HAP-1 (cell line): ENCODE results near the gene IL17A.

ENCODE experiments used
- DNase-seq, 2 experiments: peaks; one replicate each; pipeline ENCODE4 v3.0.0-alpha.2; 2016 to 2020; ENCODE audit warnings: low spot score in 2 of 2
- H3K27me3 ChIP-seq: fragments of 250-450 bp; sonication (Bioruptor Pico); 2 replicates; pipeline ENCODE4 v1.5.1; 2020; ENCODE audit warnings: low read depth, mild to moderate bottlenecking, moderate library complexity
- H3K36me3 ChIP-seq: fragments of 250-450 bp; sonication (Bioruptor Pico); replicated peaks from 2 replicates; pipeline ENCODE4 v1.5.1; 2020; ENCODE audit warnings: mild to moderate bottlenecking
- H3K4me1 ChIP-seq: fragments of 250-450 bp; sonication (Bioruptor Pico); 2 replicates; pipeline ENCODE4 v1.5.1; 2020; ENCODE audit warnings: mild to moderate bottlenecking
- H3K4me3 ChIP-seq: fragments of 250-450 bp; sonication (Bioruptor Pico); 2 replicates; pipeline ENCODE4 v1.5.1; 2020; ENCODE audit warnings: mild to moderate bottlenecking, moderate library complexity
- H3K9me3 ChIP-seq: fragments of 250-450 bp; sonication (Bioruptor Pico); 2 replicates; pipeline ENCODE4 v1.5.1; 2020; ENCODE audit warnings: mild to moderate bottlenecking, moderate library complexity
- in situ Hi-C: fragments of 300-500 bp; cut with MboI; formaldehyde crosslinking; loops from 3 replicates; pipeline ENCODE4 v1.14.3; 2020; ENCODE audit warnings: low sequenced_read_pairs, inconsistent platforms, mixed read lengths

The IL17A gene

DNA sequence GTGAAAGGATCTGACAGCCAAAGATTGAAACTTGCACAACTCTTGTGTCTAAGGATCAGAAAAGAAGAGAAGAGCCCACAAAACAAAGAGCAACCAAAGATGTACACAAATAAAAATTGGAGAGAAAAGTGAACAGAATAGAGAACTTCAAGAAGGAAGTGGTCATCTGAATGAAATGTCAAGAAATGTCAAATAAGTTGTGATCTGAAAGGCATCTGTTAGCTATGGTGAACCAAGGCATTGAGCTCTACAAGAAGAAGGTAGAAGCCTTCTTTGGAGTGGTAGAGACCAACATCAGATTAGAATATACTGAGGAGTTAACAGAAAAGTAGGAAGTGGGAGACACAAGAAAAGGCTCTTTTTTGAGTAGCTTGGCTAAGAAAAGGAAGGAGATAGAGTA, 29.6 kb downstream of the IL17A start:
- in situ Hi-C loops = no loop called here
- H3K4me3 ChIP-seq = no peak overlapping the region
- no peaks in the 10 kb centered on the region for H3K4me1 ChIP-seq
- no peaks in the 10 kb centered on the region for H3K9me3 ChIP-seq
- H3K36me3 ChIP-seq = no peaks in the 10 kb centered on the region
- DNase-seq = no peak
- H3K27me3 ChIP-seq = 0 out of 2 replicates have a peak, but pooled peaks cover under 1% of the 10 kb centered on the region

DNA sequence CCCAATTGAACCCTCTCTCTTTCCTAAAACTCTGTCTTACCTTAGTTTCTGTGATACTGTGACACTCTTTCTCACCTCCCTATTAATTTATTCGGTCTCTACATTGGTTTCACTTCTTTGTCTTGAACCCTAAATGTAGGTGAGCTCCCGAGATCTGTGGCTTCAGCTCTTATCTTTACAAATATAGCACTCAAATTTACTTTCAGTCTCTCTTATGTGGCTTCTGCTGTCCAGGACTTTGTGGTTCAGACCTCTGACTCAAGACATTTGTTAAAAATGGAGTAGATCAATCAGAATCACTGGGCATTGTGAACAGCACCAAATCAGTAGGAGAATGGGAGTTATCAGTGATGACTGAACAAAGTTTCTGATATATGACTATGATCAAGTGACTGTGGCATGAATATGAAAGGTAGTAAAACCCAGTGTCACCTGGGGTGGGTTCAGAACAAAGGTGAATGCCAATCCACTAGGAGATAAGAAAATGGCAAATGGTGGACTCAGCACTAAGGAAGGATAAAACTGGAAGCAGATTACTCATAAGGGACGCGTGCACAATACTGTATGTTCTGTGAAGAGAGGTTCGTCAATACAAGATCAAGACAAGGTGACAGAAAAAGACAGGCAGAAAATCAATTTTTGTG, 30.9 kb downstream of the IL17A start:
- Histone ChIP-seq H3K4me3 (no peak overlapping the region), H3K27me3 (0 out of 2 replicates have a peak, but pooled peaks cover 4% of the 10 kb centered on the region), H3K36me3 (no peaks in the 10 kb centered on the region), H3K4me1 (no peaks in the 10 kb centered on the region), H3K9me3 (no peaks in the 10 kb centered on the region)
- in situ Hi-C loops = no loop called here
- no peak for DNase-seq

DNA sequence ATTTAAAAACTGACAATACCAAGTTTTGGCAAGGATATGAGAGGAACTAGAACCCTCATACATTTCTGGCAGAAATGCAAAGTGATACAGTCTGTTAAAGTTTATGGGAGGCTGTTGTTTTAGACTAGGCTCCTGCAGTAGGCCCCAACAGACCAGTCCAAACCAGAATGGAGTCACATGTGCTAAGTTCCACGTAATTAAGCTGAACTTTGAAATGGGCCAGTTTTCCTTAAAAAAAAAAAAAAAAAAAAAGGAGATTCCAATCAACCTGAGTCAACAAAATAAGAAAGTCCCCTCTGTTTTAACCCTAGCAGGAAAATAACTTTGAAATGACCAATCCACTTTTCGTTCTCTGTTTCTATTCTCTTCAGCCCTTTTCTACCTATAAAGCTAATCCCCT, 31.6 kb downstream of the IL17A start:
- no peaks in the 10 kb centered on the region for H3K4me1 ChIP-seq
- DNase-seq = no peak
- in situ Hi-C loops = no loop called here
- no peak overlapping the region for H3K4me3 ChIP-seq
- 0 out of 2 replicates have a peak, but pooled peaks cover 4% of the 10 kb centered on the region for H3K27me3 ChIP-seq
- no peaks in the 10 kb centered on the region for H3K9me3 ChIP-seq
- no peaks in the 10 kb centered on the region for H3K36me3 ChIP-seq

DNA sequence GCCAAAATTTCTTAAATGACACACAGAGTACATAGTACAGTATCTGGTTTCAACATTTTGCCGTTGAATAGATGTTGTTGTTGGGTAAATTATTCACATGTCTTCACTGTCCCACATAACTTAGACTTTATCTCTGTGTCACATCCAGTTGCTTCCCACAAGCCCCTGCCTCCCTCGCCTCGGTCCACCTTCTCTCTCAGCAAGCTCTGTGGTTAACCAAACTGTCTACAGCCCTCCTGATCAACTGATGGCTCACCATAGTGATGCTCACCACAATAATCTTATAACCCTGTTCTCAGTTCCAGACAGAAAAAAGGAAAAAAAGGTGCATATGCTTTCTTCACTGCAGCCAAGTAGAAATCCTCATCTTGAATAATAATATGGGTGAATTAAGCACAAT, 35.1 kb downstream of the IL17A start:
- no peak for DNase-seq
- Histone ChIP-seq H3K36me3 (no peaks in the 10 kb centered on the region), H3K4me1 (no peaks in the 10 kb centered on the region), H3K9me3 (no peaks in the 10 kb centered on the region), H3K27me3 (0 out of 2 replicates have a peak, but pooled peaks cover 4% of the 10 kb centered on the region), H3K4me3 (no peak overlapping the region)
- in situ Hi-C loops = no loop called here

DNA sequence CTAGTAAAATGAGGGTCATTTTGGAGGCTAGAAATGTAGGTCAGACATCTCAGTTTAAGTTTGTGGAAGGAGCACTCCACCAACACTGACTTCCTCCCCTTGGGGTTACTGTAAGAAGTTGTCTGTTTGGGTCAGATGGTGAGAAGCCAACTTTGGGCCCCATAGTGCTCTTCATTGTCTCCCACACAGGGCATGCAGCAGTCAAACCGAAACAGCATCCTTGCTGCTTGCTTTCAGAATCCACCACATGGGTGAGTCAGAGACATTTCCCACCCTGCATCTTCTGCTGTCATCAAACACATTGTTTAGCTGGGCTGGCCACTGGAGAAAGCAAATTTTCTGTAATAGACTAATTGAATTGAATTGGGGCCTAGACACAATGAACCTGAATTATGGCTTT, 41.3 kb downstream of the IL17A start:
- Histone ChIP-seq H3K4me1 (no peaks in the 10 kb centered on the region), H3K9me3 (no peaks in the 10 kb centered on the region), H3K36me3 (no peaks in the 10 kb centered on the region), H3K27me3 (no peaks in the 10 kb centered on the region), H3K4me3 (no peak overlapping the region)
- no peak for DNase-seq
- in situ Hi-C loops = no loop called here

DNA sequence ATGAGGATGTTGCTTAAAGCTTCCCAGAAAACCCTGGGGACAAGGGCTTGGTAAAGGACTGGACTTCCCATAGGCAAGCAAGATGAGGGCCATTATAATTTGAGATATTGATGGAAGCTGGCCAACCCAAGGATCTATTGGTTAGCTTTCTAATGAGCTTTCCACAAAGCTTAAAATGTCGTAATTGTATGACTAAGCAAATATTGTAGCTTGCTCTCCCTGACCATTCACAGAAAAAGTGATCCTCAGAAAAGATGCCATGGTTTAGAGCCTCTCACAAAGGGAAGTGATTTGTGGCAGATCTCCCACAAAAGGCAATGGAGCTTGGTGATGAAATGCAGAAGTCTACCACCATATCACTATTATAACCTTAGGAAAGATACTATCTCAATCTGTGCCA, 44.5 kb downstream of the IL17A start:
- no peak for DNase-seq
- in situ Hi-C loops = no loop called here
- no peaks in the 10 kb centered on the region for H3K9me3 ChIP-seq
- no peak overlapping the region for H3K4me3 ChIP-seq
- no peaks in the 10 kb centered on the region for H3K4me1 ChIP-seq
- no peaks in the 10 kb centered on the region for H3K36me3 ChIP-seq
- H3K27me3 ChIP-seq = peaks cover 2% of the 10 kb centered on the region; the same call in 1 of the 2 replicates

DNA sequence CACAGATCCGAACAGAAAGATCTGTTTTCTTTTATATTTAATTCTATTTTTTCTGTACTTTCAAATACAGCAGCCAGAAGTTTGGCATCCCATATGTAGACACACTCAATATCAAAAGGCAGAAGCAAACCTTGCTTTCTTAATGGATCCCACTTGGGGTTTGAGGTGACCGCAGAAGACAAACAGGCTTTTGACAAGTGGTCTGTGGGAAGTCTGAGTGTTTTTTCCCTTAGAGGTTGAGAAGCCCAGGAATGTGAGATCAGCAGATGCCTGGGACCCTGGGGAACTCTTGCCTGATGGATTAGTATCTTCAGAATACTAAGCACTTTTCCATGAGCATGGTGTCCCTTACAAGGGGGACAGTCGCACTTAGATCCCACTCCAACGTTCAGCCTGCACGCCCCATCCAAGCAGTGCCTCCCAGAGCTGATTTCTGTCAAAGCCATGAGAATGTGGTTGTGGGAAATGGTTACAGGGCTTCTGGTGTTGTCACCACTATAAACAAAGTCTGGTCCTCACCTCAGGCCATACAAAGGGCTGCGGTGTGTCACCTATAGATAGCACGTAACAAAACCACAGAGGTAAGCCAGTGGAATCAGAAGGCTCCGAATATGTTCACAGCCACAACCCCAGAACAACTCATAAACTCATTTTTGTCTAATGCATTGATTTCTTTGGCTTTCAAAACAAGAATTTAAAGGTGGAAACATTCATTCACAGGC, 45.4 kb downstream of the IL17A start:
- in situ Hi-C loops = no loop called here
- no peaks in the 10 kb centered on the region for H3K36me3 ChIP-seq
- H3K27me3 ChIP-seq = peaks cover 2% of the 10 kb centered on the region
- H3K4me3 ChIP-seq = no peak overlapping the region
- H3K9me3 ChIP-seq = no peaks in the 10 kb centered on the region
- DNase-seq = no peak
- no peaks in the 10 kb centered on the region for H3K4me1 ChIP-seq

DNA sequence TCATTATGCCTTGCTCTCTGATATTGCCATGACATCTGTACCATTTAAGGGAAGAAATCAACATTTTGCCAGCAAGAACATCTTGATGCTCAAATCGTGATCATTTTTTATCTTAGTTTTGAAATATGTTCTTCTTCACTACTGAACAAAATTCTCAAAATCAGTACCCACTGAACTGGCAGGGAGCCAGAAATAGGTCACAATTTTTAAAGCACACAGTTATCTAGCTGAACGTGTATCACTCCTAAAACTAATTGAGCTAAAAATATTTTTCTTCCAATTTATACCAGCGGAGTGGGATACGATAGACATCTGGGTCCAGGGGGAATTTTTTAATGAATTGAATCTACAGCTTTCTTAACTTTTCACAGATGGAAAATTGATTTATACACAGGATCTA, 46.8 kb downstream of the IL17A start:
- Histone ChIP-seq H3K36me3 (no peaks in the 10 kb centered on the region), H3K9me3 (no peaks in the 10 kb centered on the region), H3K4me3 (no peak overlapping the region), H3K27me3 (peaks cover 2% of the 10 kb centered on the region), H3K4me1 (no peaks in the 10 kb centered on the region)
- in situ Hi-C loops = no loop called here
- DNase-seq = no peak

DNA sequence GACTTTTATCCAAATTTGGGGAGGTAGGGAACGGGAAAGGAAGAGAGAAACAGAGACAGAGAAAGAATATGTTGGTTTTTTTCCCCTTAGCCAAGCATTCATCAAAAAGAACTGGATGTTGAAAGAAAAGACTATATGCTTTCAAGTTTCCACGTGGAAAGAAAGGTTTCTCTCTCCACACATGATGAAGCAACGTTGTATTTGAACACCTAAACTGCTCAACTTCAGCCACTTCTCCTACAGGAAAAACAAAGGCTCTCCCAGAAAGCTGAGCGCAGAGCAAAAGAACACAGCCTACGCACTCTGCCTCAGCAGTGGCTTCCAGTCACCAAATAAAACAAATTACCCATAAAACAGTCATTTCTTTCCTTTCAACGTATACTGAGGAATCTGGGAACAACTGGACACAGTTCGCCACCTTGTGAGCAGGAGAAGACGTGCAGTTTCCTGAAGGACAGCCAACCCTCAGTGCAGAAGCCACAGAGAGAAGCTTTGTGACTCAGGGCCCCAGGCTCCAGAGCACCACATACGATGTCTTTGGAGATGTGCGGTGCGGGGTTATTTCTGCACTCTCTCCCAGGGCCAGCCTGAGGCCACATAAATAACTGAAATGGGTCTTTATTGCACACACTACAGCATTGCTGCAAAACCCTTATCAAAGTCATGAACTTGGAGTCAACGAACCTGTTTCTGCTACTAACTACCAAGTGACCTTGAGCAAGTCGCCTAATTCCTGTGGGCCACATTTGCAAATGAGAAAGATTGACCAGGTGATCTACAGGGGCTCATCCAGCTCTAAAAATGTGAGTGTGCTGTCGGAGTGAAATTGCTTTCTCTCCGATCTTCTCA, 48.0 kb downstream of the IL17A start:
- H3K36me3 ChIP-seq = no peaks in the 10 kb centered on the region
- in situ Hi-C loops = no loop called here
- DNase-seq = peak; percentile 66 to 67
- H3K27me3 ChIP-seq = peaks cover 2% of the 10 kb centered on the region
- no peaks in the 10 kb centered on the region for H3K4me1 ChIP-seq
- no peaks in the 10 kb centered on the region for H3K9me3 ChIP-seq
- no peak overlapping the region for H3K4me3 ChIP-seq
